Progenitor cell of endocrine pancreas (in vitro differentiated cells): ENCODE measurements around the gene NARF. TPM values are rescaled to one million over a fixed set of nuclear protein-coding genes. Genes with fewer than 3 reads are reported as not detected.
A peak's percentile ranks its signal among the peaks of the same experiment; 100 is the strongest.

Experiments used
- DNase-seq: peaks from one replicate; pipeline ENCODE4 v3.0.0; 2021; ENCODE audit warnings: low spot score; ENCODE audit not compliant: unreplicated experiment
- H3K27ac Mint-ChIP-seq: 2 replicates; pipeline ENCODE4 v1.8.0; 2021; ENCODE audit warnings: mild to moderate bottlenecking, moderate library complexity, mixed read lengths
- H3K27me3 Mint-ChIP-seq: 2 replicates; pipeline ENCODE4 v1.8.0; 2021; ENCODE audit warnings: mixed read lengths
- H3K36me3 Mint-ChIP-seq: 2 replicates; pipeline ENCODE4 v1.8.0; 2022; ENCODE audit warnings: mixed read lengths; ENCODE audit not compliant: insufficient read depth
- H3K4me1 Mint-ChIP-seq: 2 replicates; pipeline ENCODE4 v1.8.0; 2021; ENCODE audit warnings: low read depth, mixed read lengths
- H3K4me3 Mint-ChIP-seq: 2 replicates; pipeline ENCODE4 v1.8.0; 2021; ENCODE audit warnings: low read depth, mild to moderate bottlenecking, moderate library complexity, mixed read lengths
- H3K9me3 Mint-ChIP-seq: 2 replicates; pipeline ENCODE4 v1.8.0; 2021; ENCODE audit warnings: low read depth, mixed read lengths
- total RNA-seq: library from RNA; stranded (reverse); gene quantifications from 2 replicates; pipeline ENCODE4 v1.2.1, GENCODE V29; 2021
- TF ChIP-seq, protein P1 (sequence below): fragments of 200-600 bp; sonication (generic); IDR thresholded peaks from one replicate; pipeline ENCODE4 v1.5.0; 2021; ENCODE audit warnings: antibody characterized with exemption, mild to moderate bottlenecking; ENCODE audit not compliant: unreplicated experiment

The NARF gene
- total RNA-seq, 1 donor from 2014 or later: 94.0 TPM

- H3K4me1 Mint-ChIP-seq: no peaks in the 10 kb centered on the region
- no peaks in the 10 kb centered on the region for H3K27me3 Mint-ChIP-seq
- TF ChIP-seq, protein P1, sequence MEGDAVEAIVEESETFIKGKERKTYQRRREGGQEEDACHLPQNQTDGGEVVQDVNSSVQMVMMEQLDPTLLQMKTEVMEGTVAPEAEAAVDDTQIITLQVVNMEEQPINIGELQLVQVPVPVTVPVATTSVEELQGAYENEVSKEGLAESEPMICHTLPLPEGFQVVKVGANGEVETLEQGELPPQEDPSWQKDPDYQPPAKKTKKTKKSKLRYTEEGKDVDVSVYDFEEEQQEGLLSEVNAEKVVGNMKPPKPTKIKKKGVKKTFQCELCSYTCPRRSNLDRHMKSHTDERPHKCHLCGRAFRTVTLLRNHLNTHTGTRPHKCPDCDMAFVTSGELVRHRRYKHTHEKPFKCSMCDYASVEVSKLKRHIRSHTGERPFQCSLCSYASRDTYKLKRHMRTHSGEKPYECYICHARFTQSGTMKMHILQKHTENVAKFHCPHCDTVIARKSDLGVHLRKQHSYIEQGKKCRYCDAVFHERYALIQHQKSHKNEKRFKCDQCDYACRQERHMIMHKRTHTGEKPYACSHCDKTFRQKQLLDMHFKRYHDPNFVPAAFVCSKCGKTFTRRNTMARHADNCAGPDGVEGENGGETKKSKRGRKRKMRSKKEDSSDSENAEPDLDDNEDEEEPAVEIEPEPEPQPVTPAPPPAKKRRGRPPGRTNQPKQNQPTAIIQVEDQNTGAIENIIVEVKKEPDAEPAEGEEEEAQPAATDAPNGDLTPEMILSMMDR: no peak
- H3K9me3 Mint-ChIP-seq: no peaks in the 10 kb centered on the region
- no peak overlapping the region for H3K4me3 Mint-ChIP-seq
- no peak overlapping the region for H3K27ac Mint-ChIP-seq
- no peak for DNase-seq
- H3K36me3 Mint-ChIP-seq: peaks cover 6% of the 10 kb centered on the region
Observed at GRCh38 chr17:82438401-82439193, 19.9 kb upstream of the NARF start.

- Mint-ChIP-seq H3K9me3 (no peaks in the 10 kb centered on the region), H3K36me3 (peaks cover 6% of the 10 kb centered on the region), H3K4me3 (no peak overlapping the region), H3K4me1 (no peaks in the 10 kb centered on the region), H3K27ac (no peak overlapping the region), H3K27me3 (no peaks in the 10 kb centered on the region)
- DNase-seq: no peak
- TF ChIP-seq, protein P1: no peak
Observed at GRCh38 chr17:82439194-82439828, 19.2 kb upstream of the NARF start.

GRCh38 chr17:82439829-82440365 lies 18.6 kb upstream of the NARF start:
- H3K36me3 Mint-ChIP-seq: peaks cover 6% of the 10 kb centered on the region
- no peaks in the 10 kb centered on the region for H3K27me3 Mint-ChIP-seq
- TF ChIP-seq, protein P1: no peak
- DNase-seq: no peak
- no peaks in the 10 kb centered on the region for H3K9me3 Mint-ChIP-seq
- no peaks in the 10 kb centered on the region for H3K4me1 Mint-ChIP-seq
- no peak overlapping the region for H3K27ac Mint-ChIP-seq
- no peak overlapping the region for H3K4me3 Mint-ChIP-seq

DNA sequence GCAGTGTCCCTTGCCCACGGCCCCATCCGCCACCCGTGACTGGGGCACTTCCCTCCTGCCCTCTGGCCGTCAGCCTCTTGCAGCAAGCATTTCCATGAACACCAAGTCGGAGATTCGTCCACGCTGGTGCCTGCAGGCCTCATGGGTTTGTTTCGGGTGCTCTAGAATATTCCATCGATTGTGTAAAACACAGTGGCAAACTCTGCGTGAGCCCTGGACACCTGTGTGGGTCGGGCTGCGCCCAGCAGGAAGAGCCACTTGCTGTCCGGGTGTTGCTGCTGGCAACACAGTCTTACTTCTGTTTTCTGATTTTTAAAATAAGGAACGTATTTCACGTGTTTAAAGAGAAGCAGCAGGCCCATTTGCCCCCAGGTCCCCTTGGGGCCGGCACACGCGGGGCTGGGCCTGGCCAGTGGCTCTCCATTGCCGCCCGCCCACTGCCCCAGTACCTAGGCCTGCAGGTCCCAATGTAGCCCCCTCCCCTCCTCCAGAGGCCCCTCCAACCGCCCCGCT lies 18.0 kb upstream of the NARF start:
- no peaks in the 10 kb centered on the region for H3K9me3 Mint-ChIP-seq
- no peak for DNase-seq
- H3K27me3 Mint-ChIP-seq: no peaks in the 10 kb centered on the region
- TF ChIP-seq, protein P1: no peak
- H3K4me3 Mint-ChIP-seq: no peak overlapping the region
- H3K36me3 Mint-ChIP-seq: peaks cover 6% of the 10 kb centered on the region
- H3K4me1 Mint-ChIP-seq: no peaks in the 10 kb centered on the region
- H3K27ac Mint-ChIP-seq: peak overlapping the region; percentile 22

GRCh38 chr17:82440991-82441627 lies 17.4 kb upstream of the NARF start:
- H3K36me3 Mint-ChIP-seq: peaks cover 6% of the 10 kb centered on the region
- no peak for DNase-seq
- H3K9me3 Mint-ChIP-seq: no peaks in the 10 kb centered on the region
- TF ChIP-seq, protein P1: no peak
- no peak overlapping the region for H3K4me3 Mint-ChIP-seq
- no peaks in the 10 kb centered on the region for H3K27me3 Mint-ChIP-seq
- H3K27ac Mint-ChIP-seq: peak overlapping the region; percentile 13
- no peaks in the 10 kb centered on the region for H3K4me1 Mint-ChIP-seq
